MM.1S (cell line): ENCODE data around the gene TSHZ3.

Source experiments
- EZH2phosphoT487 ChIP-seq: fragments of 300-600 bp; sonication (generic); IDR thresholded peaks from 2 replicates; pipeline ENCODE4 v1.6.1; 2018; ENCODE audit warnings: antibody characterized with exemption, low read length
- TF ChIP-seq, protein P1 (sequence below): fragments of 300-600 bp; sonication (generic); IDR thresholded peaks from 2 replicates; pipeline ENCODE4 v1.5.1; 2016; ENCODE audit warnings: antibody characterized with exemption, low read length, mixed read lengths

DNA sequence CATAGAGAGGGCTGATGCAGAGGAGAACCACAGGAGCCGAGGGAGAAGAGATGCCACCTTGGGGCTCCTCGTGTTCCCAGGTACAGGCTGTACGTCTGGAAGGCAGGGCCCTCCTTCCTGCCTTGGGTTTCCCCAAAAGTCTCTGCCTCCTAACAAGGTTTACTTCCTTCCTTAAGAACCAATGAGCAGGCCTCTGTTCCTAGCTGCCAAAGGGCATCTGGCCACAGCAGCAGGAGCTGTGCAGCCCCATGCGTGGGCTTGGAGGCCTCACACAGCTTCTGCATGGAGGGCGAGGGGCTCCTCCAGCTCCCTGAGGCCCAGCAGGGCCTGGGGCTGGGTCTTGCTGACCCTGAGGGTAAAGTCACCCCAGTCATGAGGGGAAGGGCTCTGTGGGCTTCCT lies 40.6 kb upstream of the TSHZ3 start:
- TF ChIP-seq, protein P1, sequence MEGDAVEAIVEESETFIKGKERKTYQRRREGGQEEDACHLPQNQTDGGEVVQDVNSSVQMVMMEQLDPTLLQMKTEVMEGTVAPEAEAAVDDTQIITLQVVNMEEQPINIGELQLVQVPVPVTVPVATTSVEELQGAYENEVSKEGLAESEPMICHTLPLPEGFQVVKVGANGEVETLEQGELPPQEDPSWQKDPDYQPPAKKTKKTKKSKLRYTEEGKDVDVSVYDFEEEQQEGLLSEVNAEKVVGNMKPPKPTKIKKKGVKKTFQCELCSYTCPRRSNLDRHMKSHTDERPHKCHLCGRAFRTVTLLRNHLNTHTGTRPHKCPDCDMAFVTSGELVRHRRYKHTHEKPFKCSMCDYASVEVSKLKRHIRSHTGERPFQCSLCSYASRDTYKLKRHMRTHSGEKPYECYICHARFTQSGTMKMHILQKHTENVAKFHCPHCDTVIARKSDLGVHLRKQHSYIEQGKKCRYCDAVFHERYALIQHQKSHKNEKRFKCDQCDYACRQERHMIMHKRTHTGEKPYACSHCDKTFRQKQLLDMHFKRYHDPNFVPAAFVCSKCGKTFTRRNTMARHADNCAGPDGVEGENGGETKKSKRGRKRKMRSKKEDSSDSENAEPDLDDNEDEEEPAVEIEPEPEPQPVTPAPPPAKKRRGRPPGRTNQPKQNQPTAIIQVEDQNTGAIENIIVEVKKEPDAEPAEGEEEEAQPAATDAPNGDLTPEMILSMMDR: no peak
- TF ChIP-seq EZH2phosphoT487: no peak
